K562 (cell line): ENCODE results near the gene TIMM17B. TPM values are rescaled to one million over a fixed set of nuclear protein-coding genes. Genes with fewer than 3 reads are reported as not detected.

Experiments
- CCNT2 ChIP-seq: IDR thresholded peaks from 2 replicates; pipeline ENCODE4 v1.6.1; 2011; ENCODE audit warnings: borderline replicate concordance, low read depth, mild to moderate bottlenecking, moderate library complexity, mixed read lengths, low read length; ENCODE audit not compliant: insufficient read length; ENCODE audit errors: extremely low read depth
- DIDO1 ChIP-seq: fragments of 450-650 bp; IDR thresholded peaks from 2 replicates; pipeline ENCODE4 v1.6.1; 2016; ENCODE audit warnings: low read depth, missing biosample characterization, missing genetic modification characterization
- HLTF ChIP-seq: fragments of 450-650 bp; IDR thresholded peaks from 2 replicates; pipeline ENCODE4 v1.6.1; 2016
- KHSRP ChIP-seq: fragments of 450-650 bp; IDR thresholded peaks from 2 replicates; pipeline ENCODE4 v1.6.1; 2017
- MYBL2 ChIP-seq, 2 experiments: fragments of 450-650 bp in 1 of 2; sonication (generic) in 1 of 2; formaldehyde crosslinking in 1 of 2; IDR thresholded peaks; 2 replicates each; pipeline versions ENCODE4 v1.6.1 to v1.8.1; 2017 to 2022; ENCODE audit warnings: borderline replicate concordance in 1 of 2, inconsistent platforms in 1 of 2, low read depth in 1 of 2, mild to moderate bottlenecking in 1 of 2, missing genetic modification reagents in 1 of 2, moderate library complexity in 1 of 2
- NFIC ChIP-seq: fragments of 450-650 bp; IDR thresholded peaks from 2 replicates; pipeline ENCODE4 v1.6.1; 2017; ENCODE audit warnings: mild to moderate bottlenecking, inconsistent platforms
- NR2F6 ChIP-seq: fragments of 450-650 bp; formaldehyde crosslinking; IDR thresholded peaks from 2 replicates; pipeline ENCODE4 v1.4.0; 2020; ENCODE audit warnings: mild to moderate bottlenecking
- PHTF2 ChIP-seq: fragments of 250-450 bp; sonication (Bioruptor Pico); IDR thresholded peaks from 2 replicates; pipeline ENCODE4 v1.5.0; 2021; ENCODE audit warnings: mild to moderate bottlenecking
- SAFB2 ChIP-seq: fragments of 200-400 bp; formaldehyde crosslinking; IDR thresholded peaks from 2 replicates; pipeline ENCODE4 v1.6.1; 2018; ENCODE audit warnings: borderline replicate concordance, low read length, low read depth, moderate library complexity; ENCODE audit not compliant: severe bottlenecking
- TAF7 ChIP-seq: fragments of 450-650 bp; IDR thresholded peaks from 2 replicates; pipeline ENCODE4 v1.6.1; 2016; ENCODE audit warnings: missing genetic modification characterization, missing compliant biosample characterization
- TAL1 ChIP-seq: fragments of 450-650 bp; IDR thresholded peaks from 2 replicates; pipeline ENCODE4 v1.6.1; 2016; ENCODE audit warnings: mild to moderate bottlenecking
- ZKSCAN3 ChIP-seq: fragments of 250-450 bp; sonication (Bioruptor Pico); IDR thresholded peaks from 2 replicates; pipeline ENCODE4 v1.4.0; 2020
- ZNF174 ChIP-seq: fragments of 250-450 bp; sonication (Bioruptor Pico); IDR thresholded peaks from 2 replicates; pipeline ENCODE4 v1.4.0; 2020; ENCODE audit warnings: mild to moderate bottlenecking
- polyA plus RNA-seq, 8 experiments: library from polyadenylated mRNA; depleted of rRNA in 4 of 8; stranded (reverse) in 5 of 8; unstranded in 3 of 8; fragments of >200 nt; fragmentation: Nextera tagmentation in 2 of 8; fragmentation: Illumina TruSeq in 1 of 8; extraction: Ambion mirVana in 2 of 8; extraction: Trizol in 1 of 8; gene quantifications; 2 replicates each; pipeline versions ENCODE4 v1.2.1 to v1.2.3, GENCODE V29; 2011 to 2014; ENCODE audit warnings: inconsistent platforms in 1 of 8, missing spikeins in 1 of 8
- total RNA-seq, 7 experiments: library from RNA; depleted of rRNA in 6 of 7; stranded (reverse); fragments of >200 nt in 6 of 7; fragmentation: Illumina TruSeq in 2 of 7; extraction: Trizol in 2 of 7; gene quantifications; 2 replicates each; pipeline versions ENCODE4 v1.2.1 to v1.2.3, GENCODE V29; 2011 to 2021; ENCODE audit warnings: low replicate concordance in 1 of 7
- TF ChIP-seq, protein P1 (sequence below): sonication (generic); IDR thresholded peaks from 2 replicates; pipeline ENCODE4 v1.6.1; 2016
- TF ChIP-seq, protein P2 (sequence below): fragments of 250-450 bp; sonication (Bioruptor Pico); IDR thresholded peaks from 2 replicates; pipeline ENCODE4 v1.4.0; 2020; ENCODE audit warnings: mild to moderate bottlenecking
- TF ChIP-seq, protein P3 (sequence below): sonication (generic); formaldehyde crosslinking; IDR thresholded peaks from 2 replicates; pipeline ENCODE4 v1.8.0; 2022; ENCODE audit warnings: missing genetic modification reagents, mild to moderate bottlenecking, borderline replicate concordance
- TF ChIP-seq, protein P4 (sequence below): IDR thresholded peaks from 2 replicates; pipeline ENCODE4 v1.6.1; 2011; ENCODE audit warnings: borderline replicate concordance, low read depth, mild to moderate bottlenecking, moderate library complexity, low read length; ENCODE audit not compliant: insufficient read depth, poor library complexity, severe bottlenecking
- TF ChIP-seq, protein P5 (sequence below), 2 experiments: fragments of 450-650 bp; conservative IDR thresholded peaks; 2 replicates each; pipeline ENCODE4 v1.6.1; 2017; ENCODE audit warnings: mild to moderate bottlenecking in 2 of 2, moderate library complexity in 2 of 2
- TF ChIP-seq, protein P6 (sequence below): fragments of 250-450 bp; sonication (Bioruptor Pico); IDR thresholded peaks from 2 replicates; pipeline ENCODE4 v1.8.0; 2021; ENCODE audit warnings: moderate library complexity, mild to moderate bottlenecking, inconsistent platforms

TIMM17B gene
- total and polyA plus RNA-seq, 9 of the 15 experiments (the other 6 are each of a cell fraction or from before 2014, with no cell fraction given): 9.9 to 184 (median 115) TPM

DNA sequence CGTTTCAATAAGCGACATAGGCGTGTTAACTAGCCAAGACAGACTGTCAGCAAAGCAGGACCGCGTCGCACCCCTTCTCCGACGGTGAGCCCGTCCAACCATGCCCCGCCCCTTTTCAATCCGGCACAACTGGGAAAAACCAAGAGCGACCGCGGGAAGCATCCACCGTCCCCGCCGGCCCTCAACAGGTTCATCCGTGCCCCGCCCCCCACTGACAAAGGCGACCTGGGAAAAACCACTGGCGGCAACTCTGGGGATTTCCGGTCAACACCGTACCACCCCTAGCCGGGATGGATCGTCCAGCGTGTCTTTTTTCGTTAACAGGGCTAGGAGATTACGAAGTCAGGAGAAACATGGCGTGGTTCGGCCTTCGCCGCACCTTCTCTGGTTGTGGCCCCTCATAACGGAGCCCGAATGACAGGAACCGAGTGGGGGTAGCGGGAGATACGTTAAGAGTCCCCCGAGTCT, 377 bp downstream of the TIMM17B start (continued):
- TF ChIP-seq, protein P1, sequence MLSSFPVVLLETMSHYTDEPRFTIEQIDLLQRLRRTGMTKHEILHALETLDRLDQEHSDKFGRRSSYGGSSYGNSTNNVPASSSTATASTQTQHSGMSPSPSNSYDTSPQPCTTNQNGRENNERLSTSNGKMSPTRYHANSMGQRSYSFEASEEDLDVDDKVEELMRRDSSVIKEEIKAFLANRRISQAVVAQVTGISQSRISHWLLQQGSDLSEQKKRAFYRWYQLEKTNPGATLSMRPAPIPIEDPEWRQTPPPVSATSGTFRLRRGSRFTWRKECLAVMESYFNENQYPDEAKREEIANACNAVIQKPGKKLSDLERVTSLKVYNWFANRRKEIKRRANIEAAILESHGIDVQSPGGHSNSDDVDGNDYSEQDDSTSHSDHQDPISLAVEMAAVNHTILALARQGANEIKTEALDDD: 0 out of 2 replicates have a peak, but pooled peaks have one; percentile 32
- TF ChIP-seq DIDO1 (tag) (no peak), KHSRP (no peak), ZNF174 (CRISPR knock-in tag) (no peak), ZKSCAN3 (no peak), NFIC (no peak), PHTF2 (CRISPR knock-in tag) (no peak), NR2F6 (CRISPR knock-in tag) (no peak), CCNT2 (no peak), TAF7 (tag) (peak; percentile 27; the same call in 1 of the 2 replicates), MYBL2 (IDR thresholded peaks at IDR 0.05; ENCODE audit: low read depth) (no peak), MYBL2 (CRISPR knock-in tag; IDR thresholded peaks at IDR 0.05; ENCODE audit: borderline replicate concordance) (no peak), TAL1 (no peak), HLTF (no peak), SAFB2 (no peak)
- TF ChIP-seq, protein P2, sequence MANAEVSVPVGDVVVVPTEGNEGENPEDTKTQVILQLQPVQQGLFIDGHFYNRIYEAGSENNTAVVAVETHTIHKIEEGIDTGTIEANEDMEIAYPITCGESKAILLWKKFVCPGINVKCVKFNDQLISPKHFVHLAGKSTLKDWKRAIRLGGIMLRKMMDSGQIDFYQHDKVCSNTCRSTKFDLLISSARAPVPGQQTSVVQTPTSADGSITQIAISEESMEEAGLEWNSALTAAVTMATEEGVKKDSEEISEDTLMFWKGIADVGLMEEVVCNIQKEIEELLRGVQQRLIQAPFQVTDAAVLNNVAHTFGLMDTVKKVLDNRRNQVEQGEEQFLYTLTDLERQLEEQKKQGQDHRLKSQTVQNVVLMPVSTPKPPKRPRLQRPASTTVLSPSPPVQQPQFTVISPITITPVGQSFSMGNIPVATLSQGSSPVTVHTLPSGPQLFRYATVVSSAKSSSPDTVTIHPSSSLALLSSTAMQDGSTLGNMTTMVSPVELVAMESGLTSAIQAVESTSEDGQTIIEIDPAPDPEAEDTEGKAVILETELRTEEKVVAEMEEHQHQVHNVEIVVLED (CRISPR knock-in tag): no peak
- TF ChIP-seq, protein P3, sequence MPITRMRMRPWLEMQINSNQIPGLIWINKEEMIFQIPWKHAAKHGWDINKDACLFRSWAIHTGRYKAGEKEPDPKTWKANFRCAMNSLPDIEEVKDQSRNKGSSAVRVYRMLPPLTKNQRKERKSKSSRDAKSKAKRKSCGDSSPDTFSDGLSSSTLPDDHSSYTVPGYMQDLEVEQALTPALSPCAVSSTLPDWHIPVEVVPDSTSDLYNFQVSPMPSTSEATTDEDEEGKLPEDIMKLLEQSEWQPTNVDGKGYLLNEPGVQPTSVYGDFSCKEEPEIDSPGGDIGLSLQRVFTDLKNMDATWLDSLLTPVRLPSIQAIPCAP (CRISPR knock-in tag): no peak
- TF ChIP-seq, protein P4, sequence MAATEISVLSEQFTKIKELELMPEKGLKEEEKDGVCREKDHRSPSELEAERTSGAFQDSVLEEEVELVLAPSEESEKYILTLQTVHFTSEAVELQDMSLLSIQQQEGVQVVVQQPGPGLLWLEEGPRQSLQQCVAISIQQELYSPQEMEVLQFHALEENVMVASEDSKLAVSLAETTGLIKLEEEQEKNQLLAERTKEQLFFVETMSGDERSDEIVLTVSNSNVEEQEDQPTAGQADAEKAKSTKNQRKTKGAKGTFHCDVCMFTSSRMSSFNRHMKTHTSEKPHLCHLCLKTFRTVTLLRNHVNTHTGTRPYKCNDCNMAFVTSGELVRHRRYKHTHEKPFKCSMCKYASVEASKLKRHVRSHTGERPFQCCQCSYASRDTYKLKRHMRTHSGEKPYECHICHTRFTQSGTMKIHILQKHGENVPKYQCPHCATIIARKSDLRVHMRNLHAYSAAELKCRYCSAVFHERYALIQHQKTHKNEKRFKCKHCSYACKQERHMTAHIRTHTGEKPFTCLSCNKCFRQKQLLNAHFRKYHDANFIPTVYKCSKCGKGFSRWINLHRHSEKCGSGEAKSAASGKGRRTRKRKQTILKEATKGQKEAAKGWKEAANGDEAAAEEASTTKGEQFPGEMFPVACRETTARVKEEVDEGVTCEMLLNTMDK: no peak
- TF ChIP-seq, protein P5, sequence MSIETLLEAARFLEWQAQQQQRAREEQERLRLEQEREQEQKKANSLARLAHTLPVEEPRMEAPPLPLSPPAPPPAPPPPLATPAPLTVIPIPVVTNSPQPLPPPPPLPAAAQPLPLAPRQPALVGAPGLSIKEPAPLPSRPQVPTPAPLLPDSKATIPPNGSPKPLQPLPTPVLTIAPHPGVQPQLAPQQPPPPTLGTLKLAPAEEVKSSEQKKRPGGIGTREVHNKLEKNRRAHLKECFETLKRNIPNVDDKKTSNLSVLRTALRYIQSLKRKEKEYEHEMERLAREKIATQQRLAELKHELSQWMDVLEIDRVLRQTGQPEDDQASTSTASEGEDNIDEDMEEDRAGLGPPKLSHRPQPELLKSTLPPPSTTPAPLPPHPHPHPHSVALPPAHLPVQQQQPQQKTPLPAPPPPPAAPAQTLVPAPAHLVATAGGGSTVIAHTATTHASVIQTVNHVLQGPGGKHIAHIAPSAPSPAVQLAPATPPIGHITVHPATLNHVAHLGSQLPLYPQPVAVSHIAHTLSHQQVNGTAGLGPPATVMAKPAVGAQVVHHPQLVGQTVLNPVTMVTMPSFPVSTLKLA (conservative IDR thresholded peaks at IDR 0.05): peak in 1 of 2 experiments; percentile 53; a peak in 1 of 4 replicates
- TF ChIP-seq, protein P6, sequence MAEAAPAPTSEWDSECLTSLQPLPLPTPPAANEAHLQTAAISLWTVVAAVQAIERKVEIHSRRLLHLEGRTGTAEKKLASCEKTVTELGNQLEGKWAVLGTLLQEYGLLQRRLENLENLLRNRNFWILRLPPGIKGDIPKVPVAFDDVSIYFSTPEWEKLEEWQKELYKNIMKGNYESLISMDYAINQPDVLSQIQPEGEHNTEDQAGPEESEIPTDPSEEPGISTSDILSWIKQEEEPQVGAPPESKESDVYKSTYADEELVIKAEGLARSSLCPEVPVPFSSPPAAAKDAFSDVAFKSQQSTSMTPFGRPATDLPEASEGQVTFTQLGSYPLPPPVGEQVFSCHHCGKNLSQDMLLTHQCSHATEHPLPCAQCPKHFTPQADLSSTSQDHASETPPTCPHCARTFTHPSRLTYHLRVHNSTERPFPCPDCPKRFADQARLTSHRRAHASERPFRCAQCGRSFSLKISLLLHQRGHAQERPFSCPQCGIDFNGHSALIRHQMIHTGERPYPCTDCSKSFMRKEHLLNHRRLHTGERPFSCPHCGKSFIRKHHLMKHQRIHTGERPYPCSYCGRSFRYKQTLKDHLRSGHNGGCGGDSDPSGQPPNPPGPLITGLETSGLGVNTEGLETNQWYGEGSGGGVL (CRISPR knock-in tag): no peak
